Amniotic epithelial cell (primary cell): ENCODE measurements around the gene FAM43A.

ENCODE experiments used
- DNase-seq: peaks from one replicate; pipeline ENCODE4 v3.0.0-alpha.2; 2010; ENCODE audit warnings: low read depth

Gene FAM43A

GRCh38 chr3:194711286-194711685, 25.6 kb downstream of the FAM43A start:
- DNase-seq = no peak

GRCh38 chr3:194711913-194712312, 26.2 kb downstream of the FAM43A start:
- DNase-seq = peak; percentile 98

GRCh38 chr3:194713299-194714136, 27.8 kb downstream of the FAM43A start:
- DNase-seq = no peak

- DNase-seq = no peak
Observed at GRCh38 chr3:194714137-194714455, 28.4 kb downstream of the FAM43A start.

GRCh38 chr3:194714564-194714963, 28.9 kb downstream of the FAM43A start:
- DNase-seq = no peak

- peak; percentile 41 for DNase-seq
Observed at GRCh38 chr3:194715022-194715800, 29.5 kb downstream of the FAM43A start.

- no peak for DNase-seq
Observed at GRCh38 chr3:194718079-194718478, 32.4 kb downstream of the FAM43A start.

- DNase-seq = no peak
Observed at GRCh38 chr3:194720048-194720447, 34.4 kb downstream of the FAM43A start.

- no peak for DNase-seq
Observed at GRCh38 chr3:194723846-194724618, 38.3 kb downstream of the FAM43A start.

GRCh38 chr3:194725346-194725745, 39.7 kb downstream of the FAM43A start:
- DNase-seq = no peak

GRCh38 chr3:194727435-194728128, 41.9 kb downstream of the FAM43A start:
- DNase-seq = peak; percentile 11

- no peak for DNase-seq
Observed at GRCh38 chr3:194728986-194729385, 43.3 kb downstream of the FAM43A start.

GRCh38 chr3:194730365-194730764, 44.7 kb downstream of the FAM43A start:
- peak; percentile 14 for DNase-seq

- DNase-seq = no peak
Observed at GRCh38 chr3:194731506-194732073, 45.9 kb downstream of the FAM43A start.

GRCh38 chr3:194732617-194733016, 46.9 kb downstream of the FAM43A start:
- no peak for DNase-seq

- no peak for DNase-seq
Observed at GRCh38 chr3:194736277-194736895, 50.7 kb downstream of the FAM43A start.

- DNase-seq = no peak
Observed at GRCh38 chr3:194736896-194737600, 51.4 kb downstream of the FAM43A start.
